Epithelial cell of esophagus (primary cell): ENCODE measurements around the gene KCNJ5.

ENCODE experiments used
- DNase-seq: peaks from one replicate; pipeline ENCODE4 v3.0.0; 2010; ENCODE audit warnings: low read depth
- H3K4me3 ChIP-seq: 2 replicates; pipeline ENCODE4 v1.5.1; 2011; ENCODE audit warnings: mild to moderate bottlenecking, low read length, control low read depth
- TF ChIP-seq, protein P1 (sequence below): IDR thresholded peaks from 2 replicates; pipeline ENCODE4 v1.5.1; 2011; ENCODE audit warnings: low read depth, mild to moderate bottlenecking, low read length, control low read depth, inconsistent platforms; ENCODE audit not compliant: insufficient read depth; ENCODE audit errors: missing control alignments

Gene KCNJ5

DNA sequence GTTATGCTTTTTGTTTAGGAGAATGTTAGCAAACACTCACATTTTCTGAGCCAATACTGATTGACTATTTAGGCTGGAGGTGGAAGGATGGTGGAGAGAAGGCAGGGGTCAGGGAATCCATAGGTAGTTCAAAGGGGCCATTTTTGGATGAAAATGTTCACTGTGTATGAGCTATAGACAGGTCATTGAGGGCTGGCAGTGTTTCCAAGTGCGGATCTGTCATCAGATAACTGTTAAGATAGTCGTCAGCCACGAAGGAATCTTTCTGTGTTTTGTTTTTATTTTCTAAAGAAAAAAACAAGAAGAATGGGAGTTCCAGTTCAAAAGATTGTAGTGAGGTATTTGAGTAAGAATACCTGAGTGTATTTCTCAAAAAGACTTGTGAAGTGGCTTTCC is 3.1 kb downstream of the KCNJ5 start:
- no peak overlapping the region for H3K4me3 ChIP-seq
- DNase-seq = no peak
- TF ChIP-seq, protein P1, sequence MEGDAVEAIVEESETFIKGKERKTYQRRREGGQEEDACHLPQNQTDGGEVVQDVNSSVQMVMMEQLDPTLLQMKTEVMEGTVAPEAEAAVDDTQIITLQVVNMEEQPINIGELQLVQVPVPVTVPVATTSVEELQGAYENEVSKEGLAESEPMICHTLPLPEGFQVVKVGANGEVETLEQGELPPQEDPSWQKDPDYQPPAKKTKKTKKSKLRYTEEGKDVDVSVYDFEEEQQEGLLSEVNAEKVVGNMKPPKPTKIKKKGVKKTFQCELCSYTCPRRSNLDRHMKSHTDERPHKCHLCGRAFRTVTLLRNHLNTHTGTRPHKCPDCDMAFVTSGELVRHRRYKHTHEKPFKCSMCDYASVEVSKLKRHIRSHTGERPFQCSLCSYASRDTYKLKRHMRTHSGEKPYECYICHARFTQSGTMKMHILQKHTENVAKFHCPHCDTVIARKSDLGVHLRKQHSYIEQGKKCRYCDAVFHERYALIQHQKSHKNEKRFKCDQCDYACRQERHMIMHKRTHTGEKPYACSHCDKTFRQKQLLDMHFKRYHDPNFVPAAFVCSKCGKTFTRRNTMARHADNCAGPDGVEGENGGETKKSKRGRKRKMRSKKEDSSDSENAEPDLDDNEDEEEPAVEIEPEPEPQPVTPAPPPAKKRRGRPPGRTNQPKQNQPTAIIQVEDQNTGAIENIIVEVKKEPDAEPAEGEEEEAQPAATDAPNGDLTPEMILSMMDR = no peak

DNA sequence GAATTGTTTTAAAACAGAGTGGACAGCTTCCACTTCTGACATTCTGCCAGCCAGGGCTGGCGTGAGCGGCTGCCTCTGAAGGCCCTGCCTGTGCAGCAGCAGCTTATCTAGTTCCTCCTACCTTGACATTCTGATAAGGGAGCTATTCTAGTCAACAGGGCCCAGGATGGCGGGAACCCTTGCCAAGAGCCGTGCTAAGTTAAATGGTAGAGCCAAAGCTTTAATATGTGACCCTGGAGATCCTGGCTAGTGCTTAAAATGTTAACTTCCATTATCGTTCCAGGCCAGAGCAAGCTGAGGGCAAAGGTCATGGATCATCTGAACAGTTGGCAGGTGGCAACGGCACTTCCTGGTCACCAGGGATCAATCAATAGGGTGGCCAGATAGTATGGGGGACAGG is 3.5 kb downstream of the KCNJ5 start:
- TF ChIP-seq, protein P1 = no peak
- DNase-seq = no peak
- no peak overlapping the region for H3K4me3 ChIP-seq

DNA sequence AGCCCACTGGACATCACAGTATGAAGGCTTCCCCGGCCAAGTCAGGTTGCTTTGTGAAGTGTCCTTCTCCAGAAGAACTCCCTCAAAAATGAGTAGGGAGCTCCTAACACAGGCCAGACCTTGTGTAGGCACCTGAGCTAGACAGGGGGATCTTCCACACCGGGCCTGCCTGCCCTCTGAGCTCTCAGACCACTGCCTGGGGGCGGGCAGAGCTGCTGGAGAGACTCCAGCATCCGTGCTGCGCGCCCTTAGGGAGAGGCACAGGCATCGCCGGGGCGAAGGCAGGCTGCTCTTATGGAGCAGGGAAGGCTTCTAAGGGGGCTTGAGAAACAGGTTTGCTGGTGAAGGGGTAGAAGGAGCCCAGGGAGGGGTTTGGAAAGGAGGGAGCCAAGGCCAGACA is 4.4 kb downstream of the KCNJ5 start:
- TF ChIP-seq, protein P1 = no peak
- H3K4me3 ChIP-seq = no peak overlapping the region
- no peak for DNase-seq

DNA sequence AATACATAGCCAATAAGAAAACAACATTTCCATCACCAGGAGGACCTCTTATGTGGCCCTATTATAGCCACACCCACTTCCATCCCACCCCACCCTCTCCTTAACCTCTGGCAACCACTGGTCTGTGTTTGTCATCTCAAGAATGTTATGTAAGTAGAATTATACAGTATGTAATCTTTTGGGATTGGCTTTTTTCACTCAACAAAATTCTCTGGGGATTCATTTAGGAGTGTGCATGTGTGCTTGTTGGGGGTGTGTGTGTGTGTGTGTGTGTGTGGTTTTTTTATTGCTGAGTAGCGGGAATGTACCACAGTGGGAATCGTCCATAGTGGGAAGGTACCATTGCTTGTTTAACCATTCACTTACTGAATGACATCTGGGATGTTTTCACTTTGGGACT is 5.2 kb downstream of the KCNJ5 start:
- TF ChIP-seq, protein P1 = no peak
- H3K4me3 ChIP-seq = no peak overlapping the region
- no peak for DNase-seq

DNA sequence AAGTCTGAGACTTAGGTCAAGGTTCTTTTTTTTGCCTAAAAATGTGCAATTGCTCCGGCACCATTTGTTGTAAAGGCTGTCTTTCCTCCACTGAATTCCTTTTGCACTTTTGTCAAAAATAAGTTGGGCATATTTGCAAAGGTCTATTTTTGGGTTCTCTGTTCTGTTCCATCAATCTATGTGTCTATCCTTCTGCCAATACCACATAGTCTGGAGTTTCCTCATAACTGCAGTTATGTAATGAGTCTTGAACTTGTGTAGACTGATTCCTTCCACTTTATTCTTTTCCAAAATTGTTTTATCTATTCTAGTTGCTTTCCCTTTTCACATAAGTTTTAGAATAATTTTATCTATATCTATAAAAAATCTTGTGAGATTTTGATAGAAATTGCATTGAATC is 6.7 kb downstream of the KCNJ5 start:
- TF ChIP-seq, protein P1 = no peak
- no peak overlapping the region for H3K4me3 ChIP-seq
- DNase-seq = no peak

DNA sequence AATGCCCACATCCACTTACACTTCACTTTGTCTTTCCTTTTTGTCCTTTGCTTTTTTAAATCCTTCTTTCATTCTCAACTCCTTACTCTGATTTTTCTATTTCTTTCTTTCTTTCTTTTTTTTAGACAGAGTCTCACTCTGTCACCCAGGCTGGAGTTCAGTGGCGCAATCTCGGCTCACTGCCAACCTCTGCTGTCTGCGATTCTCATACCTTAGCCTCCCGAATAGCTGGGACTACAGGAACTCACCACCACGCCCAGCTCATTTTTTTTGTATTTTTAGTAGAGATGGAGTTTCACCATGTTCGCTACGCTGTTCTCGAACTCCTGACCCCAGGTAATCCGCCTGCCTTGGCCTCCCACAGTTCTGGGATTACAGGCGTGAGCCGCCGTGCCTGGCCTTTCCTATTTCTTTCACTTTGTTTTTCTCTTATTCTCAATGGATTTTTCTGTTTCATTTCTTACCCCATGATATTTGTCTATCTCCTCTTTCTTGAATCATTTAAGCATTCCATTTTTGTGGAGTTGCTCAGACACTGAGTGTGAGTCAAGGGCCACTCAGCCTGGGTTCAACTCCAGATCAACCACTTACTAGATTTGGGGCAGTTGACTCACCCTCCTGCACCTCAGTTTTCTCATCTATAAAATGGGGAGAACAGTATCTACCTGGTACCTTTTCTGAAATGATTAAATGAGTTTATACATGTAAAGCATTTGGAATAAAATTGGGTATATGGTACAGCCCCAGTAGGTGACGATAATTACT is 7.6 kb downstream of the KCNJ5 start:
- peak; percentile 53 for DNase-seq
- TF ChIP-seq, protein P1 = no peak
- H3K4me3 ChIP-seq = no peak overlapping the region

DNA sequence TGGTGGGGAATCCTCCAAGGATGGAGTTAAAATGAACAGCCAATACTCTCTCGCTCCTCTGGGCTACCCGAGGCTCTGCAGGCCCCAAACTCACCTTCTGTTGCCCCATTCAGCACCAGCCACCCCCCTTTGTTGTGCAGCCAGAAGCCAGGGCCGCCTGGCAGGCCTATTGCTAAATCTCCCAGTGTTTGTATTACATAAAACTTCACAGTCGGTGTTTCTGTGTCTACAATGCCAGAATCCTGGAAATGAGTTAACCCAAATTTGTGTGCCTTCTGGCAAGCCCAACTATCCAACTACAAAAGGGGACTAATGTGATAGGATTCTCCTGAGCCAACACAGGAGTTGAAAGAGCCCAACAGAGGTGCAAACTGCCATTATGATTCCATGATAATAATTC is 9.3 kb downstream of the KCNJ5 start:
- DNase-seq = no peak

More for the DNA sequence above, 9.3 kb downstream of the KCNJ5 start:
- TF ChIP-seq, protein P1 = no peak
- H3K4me3 ChIP-seq = no peak overlapping the region
